DOHH2 (cell line): ENCODE data around the gene SEPTIN2.
"Not testable (repeated sequence)": the region's sequence is repeated elsewhere in the genome, so short reads cannot be mapped to it uniquely, and the experiment has no call there.

Source experiments
- H3F3A ChIP-seq: fragments of 200-600 bp; sonication (generic), shearing (Covaris generic); 2 replicates; pipeline ENCODE4 v1.6.0; 2016; ENCODE audit warnings: antibody characterized with exemption, mild to moderate bottlenecking; ENCODE audit not compliant: control insufficient read depth, insufficient read depth
- H3K27ac ChIP-seq: fragments of 200-600 bp; sonication (generic); 2 replicates; pipeline ENCODE4 v1.5.1; 2014; ENCODE audit warnings: low read depth, mild to moderate bottlenecking, low read length, moderate library complexity
- H3K27me3 ChIP-seq: fragments of 200-600 bp; sonication (generic); 2 replicates; pipeline ENCODE4 v1.6.1; 2014; ENCODE audit warnings: mild to moderate bottlenecking, low read length, mixed read lengths; ENCODE audit not compliant: control insufficient read depth
- H3K36me3 ChIP-seq: fragments of 200-600 bp; sonication (generic); 2 replicates; pipeline ENCODE4 v1.6.1; 2014; ENCODE audit warnings: mild to moderate bottlenecking, low read length, moderate library complexity, mixed read lengths; ENCODE audit not compliant: control insufficient read depth
- H3K4me1 ChIP-seq: fragments of 200-600 bp; sonication (generic); 2 replicates; pipeline ENCODE4 v1.6.1; 2014; ENCODE audit warnings: mild to moderate bottlenecking, low read length, mixed read lengths; ENCODE audit not compliant: control insufficient read depth
- H3K4me2 ChIP-seq: fragments of 200-600 bp; sonication (generic); 2 replicates; pipeline ENCODE4 v1.6.0; 2014; ENCODE audit warnings: mild to moderate bottlenecking, low read length, moderate library complexity
- H3K4me3 ChIP-seq: fragments of 200-600 bp; sonication (generic); 2 replicates; pipeline ENCODE4 v1.5.1; 2014; ENCODE audit warnings: mild to moderate bottlenecking, low read length, mixed read lengths
- H3K79me2 ChIP-seq: fragments of 200-600 bp; sonication (generic); 2 replicates; pipeline ENCODE4 v1.6.1; 2014; ENCODE audit warnings: mild to moderate bottlenecking, low read length, mixed read lengths; ENCODE audit not compliant: control insufficient read depth
- H3K9me2 ChIP-seq: fragments of 200-600 bp; sonication (generic); replicated peaks from 2 replicates; pipeline ENCODE4 v1.6.1; 2014; ENCODE audit warnings: mild to moderate bottlenecking, low read length, mixed read lengths; ENCODE audit not compliant: control insufficient read depth
- H3K9me3 ChIP-seq: fragments of 200-600 bp; sonication (generic); 2 replicates; pipeline ENCODE4 v1.6.1; 2014; ENCODE audit warnings: antibody characterized with exemption, low read length, mixed read lengths; ENCODE audit not compliant: control insufficient read depth, insufficient read depth
- H4K20me1 ChIP-seq: fragments of 200-600 bp; sonication (generic); 2 replicates; pipeline ENCODE4 v1.6.0; 2014; ENCODE audit warnings: low read depth, mild to moderate bottlenecking, antibody characterized with exemption, low read length, moderate library complexity; ENCODE audit not compliant: control insufficient read depth, insufficient read depth
- CTCF ChIP-seq: fragments of 200-600 bp; sonication (generic); IDR thresholded peaks from one replicate; pipeline ENCODE4 v1.5.1; 2014; ENCODE audit warnings: antibody characterized with exemption, mild to moderate bottlenecking, low read depth, low read length; ENCODE audit not compliant: poor library complexity, severe bottlenecking
- EZH2phosphoT487 ChIP-seq: fragments of 200-600 bp; sonication (generic); IDR thresholded peaks from 2 replicates; pipeline ENCODE4 v1.6.1; 2017; ENCODE audit warnings: borderline replicate concordance, mild to moderate bottlenecking, antibody characterized with exemption, low read length, moderate library complexity, mixed read lengths

SEPTIN2 gene

GRCh38 chr2:241389697-241390096 is 74.0 kb downstream of the SEPTIN2 start:
- H3K4me2 ChIP-seq: peak overlapping the region; percentile 14; the same call in 1 of the 2 replicates
- H3F3A ChIP-seq: 0 out of 2 replicates have a peak, but pooled peaks cover 3% of the 10 kb centered on the region
- H3K9me2 ChIP-seq: no peaks in the 10 kb centered on the region
- H3K27ac ChIP-seq: no peak overlapping the region
- no peaks in the 10 kb centered on the region for H3K27me3 ChIP-seq
- no peak for TF ChIP-seq CTCF
- TF ChIP-seq EZH2phosphoT487: no peak
- peaks cover 65% of the 10 kb centered on the region for H3K79me2 ChIP-seq
- peaks cover 56% of the 10 kb centered on the region for H3K4me1 ChIP-seq
- H3K36me3 ChIP-seq: peaks cover 14% of the 10 kb centered on the region
- H4K20me1 ChIP-seq: no peaks in the 10 kb centered on the region
- H3K4me3 ChIP-seq: no peak overlapping the region
- no peaks in the 10 kb centered on the region for H3K9me3 ChIP-seq

- H3F3A ChIP-seq: 0 out of 2 replicates have a peak, but pooled peaks cover 3% of the 10 kb centered on the region
- no peaks in the 10 kb centered on the region for H3K9me3 ChIP-seq
- no peaks in the 10 kb centered on the region for H4K20me1 ChIP-seq
- H3K36me3 ChIP-seq: peaks cover 22% of the 10 kb centered on the region
- H3K4me3 ChIP-seq: no peak overlapping the region
- peaks cover 56% of the 10 kb centered on the region for H3K4me1 ChIP-seq
- TF ChIP-seq CTCF (no peak), EZH2phosphoT487 (no peak)
- H3K79me2 ChIP-seq: peaks cover 69% of the 10 kb centered on the region
- H3K9me2 ChIP-seq: no peaks in the 10 kb centered on the region
- peak overlapping the region; percentile 14; the same call in 1 of the 2 replicates for H3K4me2 ChIP-seq
- no peaks in the 10 kb centered on the region for H3K27me3 ChIP-seq
- no peak overlapping the region for H3K27ac ChIP-seq
These were observed 74.8 kb downstream of the SEPTIN2 start for GRCh38 chr2:241390301-241391206.

- H3K9me3 ChIP-seq: no peaks in the 10 kb centered on the region
- H3K27me3 ChIP-seq: no peaks in the 10 kb centered on the region
- peaks cover 56% of the 10 kb centered on the region for H3K4me1 ChIP-seq
- peak overlapping the region; percentile 1; the same call in 1 of the 2 replicates for H3K4me3 ChIP-seq
- H3K36me3 ChIP-seq: peaks cover 21% of the 10 kb centered on the region
- 0 out of 2 replicates have a peak, but pooled peaks cover 3% of the 10 kb centered on the region for H3F3A ChIP-seq
- no peaks in the 10 kb centered on the region for H4K20me1 ChIP-seq
- H3K4me2 ChIP-seq: peak overlapping the region; percentile 34
- TF ChIP-seq EZH2phosphoT487 (no peak), CTCF (peak; percentile 62)
- no peak overlapping the region for H3K27ac ChIP-seq
- no peaks in the 10 kb centered on the region for H3K9me2 ChIP-seq
- peaks cover 58% of the 10 kb centered on the region for H3K79me2 ChIP-seq
These were observed 76.4 kb downstream of the SEPTIN2 start for GRCh38 chr2:241391892-241392665.

- H3K9me2 ChIP-seq, H4K20me1 ChIP-seq, H3K27ac ChIP-seq, H3K27me3 ChIP-seq, H3F3A ChIP-seq, H3K9me3 ChIP-seq: not testable (repeated sequence)
- Histone ChIP-seq H3K4me2 (peak overlapping the region; percentile 34), H3K79me2 (peaks cover 61% of the 10 kb centered on the region), H3K36me3 (peaks cover 21% of the 10 kb centered on the region), H3K4me1 (peaks cover 56% of the 10 kb centered on the region), H3K4me3 (peak overlapping the region; percentile 1; the same call in 1 of the 2 replicates)
These were observed 77.0 kb downstream of the SEPTIN2 start for GRCh38 chr2:241392753-241393152.
